HepG2 (cell line): Measurements from ENCODE around the gene CADPS2. TPM values are rescaled to one million over a fixed set of nuclear protein-coding genes. Genes with fewer than 3 reads are reported as not detected.

ENCODE experiments used
- ATAC-seq: fragments of 200-7000 bp; cut with Tn5 transposase; 3 replicates; pipeline ENCODE4 v1.9.1; 2020; ENCODE audit warnings: mild to moderate bottlenecking, moderate library complexity
- BruUV-seq: library from RNA; stranded (reverse); fragments of 400-500 nt; replicated peaks from 2 replicates; lab custom pipeline; 2021; lab: Mats Ljungman, UMichigan
- CTCF ChIA-PET: fragments of 300-600 bp; formaldehyde crosslinking; extraction: SDS; loops from one replicate; lab custom pipeline; 2021; ENCODE audit warnings: low total read pairs, inconsistent platforms, low intra/inter-chr PET ratio; lab: Yijun Ruan, JAX
- POLR2A ChIA-PET: fragments of 350-600 bp; sonication (Branson Sonifier 250); formaldehyde crosslinking; loops from one replicate; lab custom pipeline; 2020; ENCODE audit warnings: antibody characterized with exemption, inconsistent platforms; lab: Yijun Ruan, JAX
- DNase-seq: peaks from one replicate; pipeline ENCODE4 v3.0.0-alpha.2; 2015; ENCODE audit warnings: low spot score
- FAIRE-seq: peaks from 3 replicates; lab custom pipeline; 2011; peaks lifted over from hg19 to GRCh38; lab: Jason Lieb, UNC
- H2AFZ ChIP-seq: one replicate; pipeline ENCODE4 v1.6.1; 2011; ENCODE audit warnings: low read length, inconsistent platforms
- H3K27ac ChIP-seq: fragments of 300-600 bp; 3 replicates; pipeline ENCODE4 v1.8.0; 2011; ENCODE audit warnings: mixed run types, mild to moderate bottlenecking, mixed read lengths, low read length, inconsistent platforms; ENCODE audit not compliant: insufficient read depth; ENCODE audit errors: extremely low read length
- H3K27me3 ChIP-seq, 2 experiments: fragments of 200-600 bp in 1 of 2; 2 replicates in 1 of 2; 3 replicates in 1 of 2; pipeline versions ENCODE4 v1.6.0 to v1.8.0; 2011; ENCODE audit warnings: low read length in 2 of 2, mild to moderate bottlenecking in 2 of 2, moderate library complexity in 2 of 2, inconsistent platforms in 1 of 2; ENCODE audit not compliant: insufficient read depth in 2 of 2, control insufficient read depth in 1 of 2
- H3K36me3 ChIP-seq, 2 experiments: fragments of 200-600 bp in 1 of 2; replicated peaks in 1 of 2; 2 replicates in 1 of 2; 3 replicates in 1 of 2; pipeline versions ENCODE4 v1.5.1 to v1.8.0; 2011; ENCODE audit warnings: low read length in 2 of 2, inconsistent platforms in 1 of 2; ENCODE audit not compliant: insufficient read depth in 2 of 2, control insufficient read depth in 1 of 2
- H3K4me1 ChIP-seq: 2 replicates; pipeline ENCODE4 v1.5.1; 2012; ENCODE audit warnings: low read length, inconsistent platforms; ENCODE audit not compliant: insufficient read depth
- H3K4me2 ChIP-seq: 2 replicates; pipeline ENCODE4 v1.6.0; 2011; ENCODE audit warnings: low read depth, low read length, inconsistent platforms
- H3K4me3 ChIP-seq, 3 experiments: fragments of 200-600 bp in 1 of 3; sonication (generic), shearing (Covaris generic) in 1 of 3; replicated peaks in 1 of 3; 2 replicates each; pipeline ENCODE4 v1.5.1; 2011 to 2016; ENCODE audit warnings: low read length in 3 of 3, inconsistent platforms in 2 of 3, low read depth in 2 of 3, mild to moderate bottlenecking in 2 of 3, control low read depth in 1 of 3, mixed read lengths in 1 of 3; ENCODE audit not compliant: insufficient read depth in 1 of 3
- H3K79me2 ChIP-seq: one replicate; pipeline ENCODE4 v1.6.1; 2011; ENCODE audit warnings: low read length, inconsistent platforms; ENCODE audit not compliant: insufficient read depth
- H3K9ac ChIP-seq: 2 replicates; pipeline ENCODE4 v1.6.0; 2011; ENCODE audit warnings: mild to moderate bottlenecking, low read depth, low read length, inconsistent platforms; ENCODE audit not compliant: insufficient read depth
- H3K9me3 ChIP-seq: 2 replicates; pipeline ENCODE4 v1.5.1; 2012; ENCODE audit warnings: mild to moderate bottlenecking, low read length
- H4K20me1 ChIP-seq: 2 replicates; pipeline ENCODE4 v1.6.0; 2011; ENCODE audit warnings: inconsistent platforms, mild to moderate bottlenecking, low read length, moderate library complexity; ENCODE audit not compliant: insufficient read depth
- HMG20B ChIP-seq: conservative IDR thresholded peaks from 2 replicates; pipeline ENCODE4 v1.6.1; 2016; ENCODE audit warnings: missing genetic modification reagents, missing compliant biosample characterization
- KMT2B ChIP-seq: IDR thresholded peaks from 2 replicates; pipeline ENCODE4 v1.6.1; 2016; ENCODE audit warnings: missing genetic modification reagents, missing compliant biosample characterization
- POGZ ChIP-seq: sonication (generic); formaldehyde crosslinking; IDR thresholded peaks from 2 replicates; pipeline ENCODE4 v1.4.0; 2020; ENCODE audit warnings: mild to moderate bottlenecking, missing genetic modification reagents
- POLR2AphosphoS5 ChIP-seq: IDR thresholded peaks from 2 replicates; pipeline ENCODE4 v1.6.1; 2012; ENCODE audit warnings: low read depth, low read length
- RFX1 ChIP-seq: fragments of 450-650 bp; IDR thresholded peaks from 2 replicates; pipeline ENCODE4 v1.6.1; 2017
- TSC22D2 ChIP-seq: sonication (generic); formaldehyde crosslinking; IDR thresholded peaks from 2 replicates; pipeline ENCODE4 v1.5.1; 2020; ENCODE audit warnings: missing genetic modification reagents, mild to moderate bottlenecking, borderline replicate concordance
- ZNF142 ChIP-seq: sonication (generic); formaldehyde crosslinking; IDR thresholded peaks from 2 replicates; pipeline ENCODE4 v1.4.0; 2020; ENCODE audit warnings: missing genetic modification reagents
- ZNF234 ChIP-seq: sonication (generic); formaldehyde crosslinking; conservative IDR thresholded peaks from 2 replicates; pipeline ENCODE4 v1.5.1; 2020; ENCODE audit warnings: mild to moderate bottlenecking, missing genetic modification reagents
- ZNF333 ChIP-seq: sonication (generic); formaldehyde crosslinking; IDR thresholded peaks from 2 replicates; pipeline ENCODE4 v1.4.0; 2020; ENCODE audit warnings: mild to moderate bottlenecking, missing genetic modification reagents, borderline replicate concordance
- ZSCAN29 ChIP-seq: sonication (generic); formaldehyde crosslinking; conservative IDR thresholded peaks from 2 replicates; pipeline ENCODE4 v1.4.0; 2020; ENCODE audit warnings: mild to moderate bottlenecking, missing genetic modification reagents
- WGBS: methylation state at CpG from one replicate; pipeline ENCODE4 v1.1.6; 2017; ENCODE audit warnings: low lambda C conversion rate; 5-methylcytosine and 5-hydroxymethylcytosine counted together
- in situ Hi-C: cut with HindIII; loops from 2 replicates; pipeline ENCODE4 v1.10.0; 2017; ENCODE audit warnings: low pct_unique_long_range_greater_than_20kb; ENCODE audit not compliant: extremely low pct_ligation_motif_present
- intact Hi-C: fragments of 100-400 bp; cut with micrococcal nuclease; formaldehyde crosslinking; loops from one replicate; pipeline ENCODE4 v1.10.0; 2022; ENCODE audit not compliant: unreplicated experiment
- polyA plus RNA-seq, 8 experiments: library from polyadenylated mRNA; depleted of rRNA in 3 of 8; stranded (reverse) in 7 of 8; unstranded in 1 of 8; fragments of >200 nt; fragmentation: Illumina TruSeq in 4 of 8; extraction: Trizol in 4 of 8; gene quantifications; 2 replicates each; pipeline versions ENCODE4 v1.2.1 to v1.2.3, GENCODE V29; 2011 to 2016; ENCODE audit warnings: low read depth in 4 of 8, missing spikeins in 1 of 8, mixed read lengths in 1 of 8; ENCODE audit not compliant: insufficient read depth in 1 of 8
- total RNA-seq, 5 experiments: library from RNA; depleted of rRNA; stranded (reverse); fragments of >200 nt; fragmentation: Illumina TruSeq; extraction: Trizol; gene quantifications; 2 replicates each; pipeline ENCODE4 v1.2.3, GENCODE V29; 2016; ENCODE audit warnings: low read depth in 1 of 5
- TF ChIP-seq, protein P1 (sequence below): sonication (generic); formaldehyde crosslinking; IDR thresholded peaks from 2 replicates; pipeline ENCODE4 v1.4.0; 2020; ENCODE audit warnings: missing genetic modification reagents, borderline replicate concordance
- TF ChIP-seq, protein P2 (sequence below): sonication (generic); formaldehyde crosslinking; IDR thresholded peaks from 2 replicates; pipeline ENCODE4 v1.4.0; 2020; ENCODE audit warnings: missing genetic modification reagents, borderline replicate concordance
- TF ChIP-seq, protein P3 (sequence below): sonication (generic); formaldehyde crosslinking; IDR thresholded peaks from 2 replicates; pipeline ENCODE4 v1.8.0; 2022; ENCODE audit warnings: mild to moderate bottlenecking, missing genetic modification reagents, borderline replicate concordance

CADPS2 gene
- total and polyA plus RNA-seq, 2 of the 13 experiments (the other 11 are each of a cell fraction or from before 2014, with no cell fraction given) = 17.6 to 43.8 TPM

GRCh38 chr7:122638459-122638858, 247.8 kb downstream of the CADPS2 start:
- ChIA-PET POLR2A (no interaction called here), CTCF (no interaction called here)
- Histone ChIP-seq H3K27ac (no peak overlapping the region), H3K36me3 (no peaks in the 10 kb centered on the region), H3K4me1 (no peaks in the 10 kb centered on the region), H3K79me2 (no peaks in the 10 kb centered on the region), H3K9ac (no peak overlapping the region), H3K4me2 (no peak overlapping the region), H3K4me3 (no peak overlapping the region), H2AFZ (no peak overlapping the region), H3K9me3 (no peaks in the 10 kb centered on the region), H4K20me1 (no peaks in the 10 kb centered on the region), H3K27me3 (no peaks in the 10 kb centered on the region)
- BruUV-seq = no TSS peak
- intact Hi-C loops = no loop called here
- DNase-seq (no peak), ATAC-seq (no peak), FAIRE-seq (no peak)
- in situ Hi-C loops = no loop called here
- WGBS = 95% methylated on average over 1 of the region's 2 CpGs
- TF ChIP-seq ZNF333 (CRISPR knock-in tag) (no peak), POLR2AphosphoS5 (no peak), ZSCAN29 (CRISPR knock-in tag) (no peak), KMT2B (CRISPR knock-in tag) (no peak), ZNF142 (CRISPR knock-in tag) (no peak), TSC22D2 (no peak), HMG20B (CRISPR knock-in tag) (no peak), POGZ (no peak), RFX1 (no peak), ZNF234 (CRISPR knock-in tag) (no peak)
- TF ChIP-seq, protein P1, sequence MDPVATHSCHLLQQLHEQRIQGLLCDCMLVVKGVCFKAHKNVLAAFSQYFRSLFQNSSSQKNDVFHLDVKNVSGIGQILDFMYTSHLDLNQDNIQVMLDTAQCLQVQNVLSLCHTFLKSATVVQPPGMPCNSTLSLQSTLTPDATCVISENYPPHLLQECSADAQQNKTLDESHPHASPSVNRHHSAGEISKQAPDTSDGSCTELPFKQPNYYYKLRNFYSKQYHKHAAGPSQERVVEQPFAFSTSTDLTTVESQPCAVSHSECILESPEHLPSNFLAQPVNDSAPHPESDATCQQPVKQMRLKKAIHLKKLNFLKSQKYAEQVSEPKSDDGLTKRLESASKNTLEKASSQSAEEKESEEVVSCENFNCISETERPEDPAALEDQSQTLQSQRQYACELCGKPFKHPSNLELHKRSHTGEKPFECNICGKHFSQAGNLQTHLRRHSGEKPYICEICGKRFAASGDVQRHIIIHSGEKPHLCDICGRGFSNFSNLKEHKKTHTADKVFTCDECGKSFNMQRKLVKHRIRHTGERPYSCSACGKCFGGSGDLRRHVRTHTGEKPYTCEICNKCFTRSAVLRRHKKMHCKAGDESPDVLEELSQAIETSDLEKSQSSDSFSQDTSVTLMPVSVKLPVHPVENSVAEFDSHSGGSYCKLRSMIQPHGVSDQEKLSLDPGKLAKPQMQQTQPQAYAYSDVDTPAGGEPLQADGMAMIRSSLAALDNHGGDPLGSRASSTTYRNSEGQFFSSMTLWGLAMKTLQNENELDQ (CRISPR knock-in tag) = no peak
- TF ChIP-seq, protein P2, sequence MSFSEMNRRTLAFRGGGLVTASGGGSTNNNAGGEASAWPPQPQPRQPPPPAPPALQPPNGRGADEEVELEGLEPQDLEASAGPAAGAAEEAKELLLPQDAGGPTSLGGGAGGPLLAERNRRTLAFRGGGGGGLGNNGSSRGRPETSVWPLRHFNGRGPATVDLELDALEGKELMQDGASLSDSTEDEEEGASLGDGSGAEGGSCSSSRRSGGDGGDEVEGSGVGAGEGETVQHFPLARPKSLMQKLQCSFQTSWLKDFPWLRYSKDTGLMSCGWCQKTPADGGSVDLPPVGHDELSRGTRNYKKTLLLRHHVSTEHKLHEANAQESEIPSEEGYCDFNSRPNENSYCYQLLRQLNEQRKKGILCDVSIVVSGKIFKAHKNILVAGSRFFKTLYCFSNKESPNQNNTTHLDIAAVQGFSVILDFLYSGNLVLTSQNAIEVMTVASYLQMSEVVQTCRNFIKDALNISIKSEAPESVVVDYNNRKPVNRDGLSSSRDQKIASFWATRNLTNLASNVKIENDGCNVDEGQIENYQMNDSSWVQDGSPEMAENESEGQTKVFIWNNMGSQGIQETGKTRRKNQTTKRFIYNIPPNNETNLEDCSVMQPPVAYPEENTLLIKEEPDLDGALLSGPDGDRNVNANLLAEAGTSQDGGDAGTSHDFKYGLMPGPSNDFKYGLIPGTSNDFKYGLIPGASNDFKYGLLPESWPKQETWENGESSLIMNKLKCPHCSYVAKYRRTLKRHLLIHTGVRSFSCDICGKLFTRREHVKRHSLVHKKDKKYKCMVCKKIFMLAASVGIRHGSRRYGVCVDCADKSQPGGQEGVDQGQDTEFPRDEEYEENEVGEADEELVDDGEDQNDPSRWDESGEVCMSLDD = no peak
- TF ChIP-seq, protein P3, sequence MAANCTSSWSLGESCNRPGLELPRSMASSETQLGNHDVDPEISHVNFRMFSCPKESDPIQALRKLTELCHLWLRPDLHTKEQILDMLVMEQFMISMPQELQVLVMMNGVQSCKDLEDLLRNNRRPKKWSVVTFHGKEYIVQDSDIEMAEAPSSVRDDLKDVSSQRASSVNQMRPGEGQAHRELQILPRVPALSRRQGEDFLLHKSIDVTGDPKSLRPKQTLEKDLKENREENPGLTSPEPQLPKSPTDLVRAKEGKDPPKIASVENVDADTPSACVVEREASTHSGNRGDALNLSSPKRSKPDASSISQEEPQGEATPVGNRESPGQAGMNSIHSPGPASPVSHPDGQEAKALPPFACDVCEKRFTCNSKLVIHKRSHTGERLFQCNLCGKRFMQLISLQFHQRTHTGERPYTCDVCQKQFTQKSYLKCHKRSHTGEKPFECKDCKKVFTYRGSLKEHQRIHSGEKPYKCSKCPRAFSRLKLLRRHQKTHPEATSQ (CRISPR knock-in tag) = no peak
